ENCODE measurements around the gene FASTK. TPM values are rescaled to one million over a fixed set of nuclear protein-coding genes. Genes with fewer than 3 reads are reported as not detected.
A peak's percentile ranks its signal among the peaks of the same experiment; 100 is the strongest.

The FASTK gene
- total and polyA plus RNA-seq, 5 experiments from 2014 or later, result 38.8 to 145 (median 63.6) TPM

- DNase-seq, result no peak
- POLR2A ChIA-PET, result interaction anchor here (0.5 to 1.2 kb wide), 2 partner anchors 11 to 99 kb away, joined by 3 to 5 read pairs; no protein-coding TSS in a partner anchor
- H3K27me3 Mint-ChIP-seq, result peaks cover 0 to 28% (median 2%) of the 10 kb centered on the region in 5 donors
These were observed 36.2 kb upstream of the FASTK start for GRCh38 chr7:151116603-151117440.

GRCh38 chr7:151115836-151116418, 35.3 kb upstream of the FASTK start:
- Mint-ChIP-seq H3K4me3 (peak overlapping the region; percentile 37 to 84 (median 62)), H3K4me1 (peaks cover 0 to 16% (median 8%) of the 10 kb centered on the region in 4 donors), H3K27me3 (peaks cover 0 to 28% (median 2%) of the 10 kb centered on the region in 5 donors), H3K9me3 (no peaks in the 10 kb centered on the region), H3K27ac (peak overlapping the region in 5 of 10 donors; percentile 47 to 91 (median 77)), H3K36me3 (peaks cover 0 to 21% (median 0%) of the 10 kb centered on the region in 3 donors)
- POLR2A ChIA-PET, result no interaction called here
- DNase-seq (no peak), ATAC-seq (peak; percentile 11 to 24)

More at GRCh38 chr7:151116603-151117440, 36.2 kb upstream of the FASTK start:
- Mint-ChIP-seq H3K9me3 (no peaks in the 10 kb centered on the region), H3K4me1 (peaks cover 0 to 16% (median 8%) of the 10 kb centered on the region in 4 donors), H3K36me3 (peaks cover 0 to 27% (median 0%) of the 10 kb centered on the region in 3 donors), H3K27ac (peak overlapping the region; percentile 63 to 93 (median 86)), H3K4me3 (peak overlapping the region; percentile 58 to 82 (median 72))
- ATAC-seq, result no peak

GRCh38 chr7:151115121-151115835, 34.7 kb upstream of the FASTK start:
- Mint-ChIP-seq H3K4me3 (peak overlapping the region; percentile 37 to 84 (median 62)), H3K9me3 (no peaks in the 10 kb centered on the region), H3K27me3 (peaks cover 0 to 28% (median 2%) of the 10 kb centered on the region in 5 donors), H3K36me3 (peaks cover 0 to 14% (median 0%) of the 10 kb centered on the region in 3 donors), H3K4me1 (peaks cover 0 to 18% (median 8%) of the 10 kb centered on the region in 4 donors), H3K27ac (peak overlapping the region in 5 of 10 donors; percentile 47 to 91 (median 77))
- POLR2A ChIA-PET, result no interaction called here
- DNase-seq (peak in 5 of 10 donors; percentile 18 to 38 (median 22)), ATAC-seq (peak; percentile 50 to 60)

DNA sequence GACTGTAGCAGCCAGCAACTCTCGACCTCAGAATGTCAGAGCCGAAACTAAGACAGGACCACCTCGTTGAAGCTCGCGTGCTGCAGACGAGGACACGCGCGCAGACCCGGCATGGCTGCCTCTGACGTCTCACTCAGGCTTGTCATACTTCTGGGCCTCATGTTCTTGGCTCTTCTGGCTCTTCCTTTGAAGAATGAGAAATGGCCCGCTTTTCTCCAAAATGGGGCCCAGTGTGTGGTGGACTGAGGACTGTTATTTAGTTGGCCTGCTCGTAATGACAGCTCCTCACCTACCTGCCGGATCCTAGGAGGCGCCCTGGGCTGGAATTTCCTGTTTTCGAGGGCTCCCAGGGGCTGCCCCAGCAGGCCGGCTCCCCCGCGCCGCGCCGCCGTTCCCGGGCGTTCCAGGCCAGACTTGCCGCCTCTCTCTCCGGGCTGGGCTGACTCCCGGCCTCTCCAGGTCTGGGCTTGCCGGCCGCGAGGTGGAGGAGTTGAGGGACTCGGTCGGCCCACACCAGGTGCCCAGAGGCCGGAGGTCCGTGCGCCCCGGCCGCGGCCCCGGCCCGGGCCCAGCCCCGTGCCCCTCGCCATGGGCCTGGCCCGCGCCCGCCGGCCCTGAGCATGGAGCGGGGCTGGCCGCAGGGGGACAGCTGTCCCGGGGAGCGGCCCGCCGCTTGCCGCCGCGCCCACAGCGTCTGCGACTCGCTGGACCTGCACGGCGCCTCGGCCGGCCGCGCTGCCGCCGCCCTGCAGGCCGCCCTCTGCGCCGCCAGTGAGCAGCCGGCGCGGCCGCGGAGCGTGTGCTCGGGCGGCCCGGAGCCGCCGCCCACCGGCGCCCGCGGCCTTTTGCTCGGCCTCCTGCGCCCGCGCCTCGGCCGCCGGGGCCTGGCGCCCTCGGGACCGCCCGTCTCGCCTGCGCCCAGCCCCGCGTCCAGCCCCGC, 33.8 kb upstream of the FASTK start:
- DNase-seq (no peak), ATAC-seq (peak in 1 of 2 donors; percentile 3)
- Mint-ChIP-seq H3K36me3 (peaks cover 0 to 8% (median 0%) of the 10 kb centered on the region in 3 donors), H3K4me3 (peak overlapping the region in 8 of 10 donors; percentile 30 to 69 (median 50)), H3K27me3 (peaks cover 0 to 28% (median 2%) of the 10 kb centered on the region in 5 donors), H3K4me1 (peaks cover 0 to 18% (median 7%) of the 10 kb centered on the region in 4 donors), H3K9me3 (no peaks in the 10 kb centered on the region), H3K27ac (no peak overlapping the region)
- POLR2A ChIA-PET, result no interaction called here

DNA sequence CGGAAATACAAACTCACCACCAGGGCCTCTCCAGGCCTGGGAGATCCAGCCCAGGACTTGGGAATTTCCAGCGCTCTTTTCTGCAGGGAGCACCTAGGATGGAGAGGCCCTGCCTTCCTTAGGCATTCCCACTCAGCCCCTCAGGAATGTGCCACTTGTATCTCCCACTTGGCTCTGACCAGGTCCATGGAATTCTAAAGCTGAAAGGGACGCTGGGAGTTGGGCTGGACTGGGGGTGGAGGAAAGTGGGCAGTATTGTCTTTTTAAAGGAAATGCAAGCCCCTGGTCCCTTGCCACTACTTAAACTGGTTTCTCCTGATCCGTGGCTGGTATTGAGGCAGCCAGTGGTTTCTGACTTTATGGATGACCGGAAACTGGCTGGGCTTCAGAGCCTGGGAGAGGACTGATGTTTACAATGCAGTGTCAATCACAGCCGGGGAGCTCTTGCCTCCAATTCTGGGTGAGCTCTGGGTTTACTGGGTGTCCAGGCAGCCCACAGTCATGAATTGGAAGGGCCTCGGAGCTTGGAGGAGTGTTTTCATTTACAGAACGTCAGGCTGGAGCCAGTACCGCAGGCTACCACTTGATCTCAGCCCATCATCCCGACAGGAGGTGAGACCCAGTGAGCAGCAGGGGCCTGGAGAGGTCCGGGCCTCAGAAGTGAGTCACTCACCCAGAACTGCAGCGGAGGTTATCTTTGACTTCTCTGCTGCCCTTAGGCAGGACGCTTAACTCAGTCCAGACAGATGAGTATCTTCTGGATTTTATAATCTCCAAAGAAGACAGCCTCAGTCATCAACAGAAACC, 32.9 kb upstream of the FASTK start:
- no peak for ATAC-seq
- no peak for DNase-seq
- Mint-ChIP-seq H3K36me3 (peaks cover 0 to under 1% (median 0%) of the 10 kb centered on the region in 3 donors), H3K27me3 (peaks cover 0 to 28% (median 0%) of the 10 kb centered on the region in 5 donors), H3K27ac (no peak overlapping the region), H3K4me3 (peak overlapping the region in 8 of 10 donors; percentile 36 to 69 (median 50)), H3K4me1 (peaks cover 0 to 16% (median 5%) of the 10 kb centered on the region in 4 donors), H3K9me3 (no peaks in the 10 kb centered on the region)
- POLR2A ChIA-PET, result no interaction called here

DNA sequence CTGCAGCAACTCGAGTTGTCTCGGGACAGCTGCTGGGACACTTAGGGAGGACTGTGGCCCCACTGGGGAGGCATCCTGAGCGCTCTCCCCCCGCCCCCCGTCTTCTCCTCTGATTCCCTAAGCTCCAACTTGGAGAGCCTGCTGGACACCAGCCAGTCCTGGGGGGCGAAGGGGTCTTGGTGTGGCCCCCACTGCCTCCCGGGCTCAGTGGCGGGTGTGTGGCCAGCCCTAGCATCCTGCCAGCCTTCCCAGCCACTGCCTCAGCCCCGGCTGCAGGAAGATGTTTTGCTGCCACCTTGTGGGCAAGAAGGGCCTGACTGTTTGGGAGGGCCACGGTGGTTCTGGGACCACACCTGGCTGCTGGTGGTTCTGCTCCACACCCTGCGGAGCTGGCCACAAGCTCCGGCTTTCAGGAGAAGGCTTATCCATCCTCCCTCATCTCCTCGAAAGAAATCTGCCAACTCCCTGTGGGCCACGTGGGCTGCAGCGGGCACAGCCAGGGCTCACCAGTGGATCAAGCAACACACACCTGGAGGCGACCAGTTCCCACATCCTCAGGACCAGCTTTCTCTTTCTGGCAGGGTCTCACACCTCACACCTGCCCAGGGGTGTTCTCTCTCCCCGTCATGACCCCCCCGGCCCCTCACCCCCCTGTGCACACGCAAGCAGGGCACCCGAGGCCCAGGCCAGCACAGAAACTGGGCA, 30.5 kb upstream of the FASTK start:
- peaks cover 0 to 8% (median 3%) of the 10 kb centered on the region in 4 donors for H3K4me1 Mint-ChIP-seq
- POLR2A ChIA-PET, result interaction anchor here (0.6 to 1.2 kb wide), 3 partner anchors 33 to 147 kb away, joined by 3 read pairs; no protein-coding TSS in a partner anchor
- H3K27ac Mint-ChIP-seq, result no peak overlapping the region
- DNase-seq (peak; percentile 58 to 87 (median 72)), ATAC-seq (peak; percentile 70 to 81)
- H3K4me3 Mint-ChIP-seq, result no peak overlapping the region
- no peaks in the 10 kb centered on the region for H3K36me3 Mint-ChIP-seq
- H3K9me3 Mint-ChIP-seq, result no peaks in the 10 kb centered on the region
- H3K27me3 Mint-ChIP-seq, result peaks cover 0 to 27% (median 0%) of the 10 kb centered on the region in 5 donors

DNA sequence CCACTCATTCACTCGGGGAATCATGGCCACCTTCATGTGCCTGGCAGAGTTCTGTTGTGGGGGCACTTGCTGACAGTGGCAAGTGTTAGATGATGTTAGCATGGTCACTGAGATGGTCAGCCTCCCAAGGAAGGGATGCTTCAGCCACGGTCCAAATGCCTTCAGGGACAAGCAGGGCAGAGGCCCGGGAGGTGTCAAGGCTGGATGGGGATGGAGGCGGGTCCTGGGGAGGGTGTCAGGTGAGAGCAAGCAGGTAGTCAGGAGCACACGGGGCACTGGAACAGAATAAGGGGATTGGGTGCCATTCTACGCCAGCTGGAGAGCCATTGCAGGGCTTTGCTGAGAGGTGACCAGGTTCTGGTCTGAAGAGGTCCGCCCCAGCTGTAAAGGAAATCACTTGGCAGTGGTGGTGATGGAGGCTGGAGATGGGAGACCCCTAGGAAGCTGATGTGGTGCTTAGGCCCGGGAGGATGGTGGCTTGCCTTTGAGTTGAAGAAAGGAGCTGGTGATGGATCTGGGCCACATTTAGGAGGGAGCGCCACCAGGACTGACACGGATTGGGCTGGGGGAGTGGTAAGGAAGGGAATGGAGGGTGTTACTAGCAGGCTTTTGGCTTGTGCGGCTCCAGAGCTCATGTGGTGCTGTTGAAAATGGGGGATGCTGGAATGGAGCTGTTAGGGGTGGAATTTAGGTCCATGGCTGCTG, 29.8 kb upstream of the FASTK start:
- POLR2A ChIA-PET, result no interaction called here
- Mint-ChIP-seq H3K27ac (peak overlapping the region in 2 of 10 donors; percentile 77 to 79), H3K4me1 (peaks cover 0 to 5% (median under 1%) of the 10 kb centered on the region in 4 donors), H3K36me3 (no peaks in the 10 kb centered on the region), H3K9me3 (no peaks in the 10 kb centered on the region), H3K27me3 (peaks cover 0 to 22% (median 0%) of the 10 kb centered on the region in 5 donors), H3K4me3 (no peak overlapping the region)
- no peak for ATAC-seq
- no peak for DNase-seq

DNA sequence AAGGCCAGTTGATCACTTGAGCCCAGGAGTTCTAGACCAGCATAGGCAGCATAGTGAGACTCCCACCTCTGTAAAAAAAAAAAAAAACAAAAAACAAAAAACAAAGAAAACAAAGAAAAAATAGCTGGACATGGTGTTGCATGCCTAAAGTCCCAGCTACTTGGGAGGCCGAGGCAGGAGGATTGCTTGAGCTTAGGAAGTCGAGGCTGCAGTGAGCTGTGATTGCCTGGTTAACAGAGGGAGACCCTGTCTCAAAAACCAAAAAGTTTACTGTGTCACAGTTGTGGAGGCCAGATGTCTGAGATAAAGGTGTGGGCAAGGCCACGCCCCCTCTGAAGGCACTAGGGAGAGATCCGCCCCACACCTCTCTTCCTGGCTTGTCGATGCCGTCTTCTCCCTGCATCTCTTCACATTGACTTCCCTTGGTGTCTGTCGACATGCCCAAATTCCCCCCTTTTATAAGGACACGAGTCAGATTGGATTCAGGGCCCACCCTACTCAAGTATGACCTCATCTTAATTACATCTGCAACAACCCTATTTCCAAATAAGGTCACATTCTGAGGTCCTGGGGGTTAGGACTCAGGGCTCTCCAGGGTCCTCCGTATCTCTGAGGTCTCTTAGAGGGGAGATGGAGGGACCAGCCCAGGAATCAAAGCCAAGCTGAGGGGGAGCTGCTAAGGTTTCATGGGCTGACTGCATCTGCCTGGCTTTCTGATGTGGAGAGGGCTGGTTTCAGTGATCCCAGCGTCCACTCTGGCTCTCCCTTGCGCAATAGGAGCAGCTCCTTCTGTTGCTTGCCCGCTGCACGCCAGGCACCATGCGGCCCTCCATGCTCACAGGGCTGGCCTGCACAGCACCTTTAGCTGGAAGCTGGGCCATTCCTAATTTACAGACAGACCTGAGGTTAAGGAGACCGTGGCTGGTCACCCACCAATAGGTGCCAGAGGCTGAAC, 28.8 kb upstream of the FASTK start:
- ATAC-seq (no peak), DNase-seq (no peak)
- H3K4me3 Mint-ChIP-seq, result no peak overlapping the region
- peaks cover 0 to 22% (median 0%) of the 10 kb centered on the region in 5 donors for H3K27me3 Mint-ChIP-seq
- H3K9me3 Mint-ChIP-seq, result no peaks in the 10 kb centered on the region
- peak overlapping the region in 2 of 10 donors; percentile 3 to 24 for H3K27ac Mint-ChIP-seq
- POLR2A ChIA-PET, result interaction anchor here (0.6 kb wide), 2 partner anchors 35 to 96 kb away, joined by 3 to 4 read pairs; no protein-coding TSS in a partner anchor
- H3K36me3 Mint-ChIP-seq, result peaks cover 0 to 3% (median 0%) of the 10 kb centered on the region in 3 donors
- H3K4me1 Mint-ChIP-seq, result peaks cover 2 to 5% (median 5%) of the 10 kb centered on the region in 4 donors

- H3K27ac Mint-ChIP-seq, result no peak overlapping the region
- POLR2A ChIA-PET, result interaction anchor here (1.7 kb wide), 1 partner anchor 19 kb away, joined by 4 read pairs; no protein-coding TSS in a partner anchor
- ATAC-seq (no peak), DNase-seq (no peak)
- peaks cover 0 to 3% (median 0%) of the 10 kb centered on the region in 3 donors for H3K36me3 Mint-ChIP-seq
- H3K9me3 Mint-ChIP-seq, result no peaks in the 10 kb centered on the region
- peaks cover 0 to 9% (median 0%) of the 10 kb centered on the region in 5 donors for H3K27me3 Mint-ChIP-seq
- no peak overlapping the region for H3K4me3 Mint-ChIP-seq
- H3K4me1 Mint-ChIP-seq, result peaks cover 2 to 10% (median 5%) of the 10 kb centered on the region in 4 donors
These were observed 27.3 kb upstream of the FASTK start for GRCh38 chr7:151107882-151108281.

Measured in naive thymus-derived CD8-positive, alpha-beta T cell (primary cell).